GM23338 (cell line): ENCODE measurements around the gene TAF11. TPM values are rescaled to one million over a fixed set of nuclear protein-coding genes. Genes with fewer than 3 reads are reported as not detected.

Source experiments
- ATAC-seq: fragments of 200-7000 bp; cut with Tn5 transposase; 3 replicates; pipeline ENCODE4 v1.9.1; 2020
- DNase-seq: peaks from one replicate; pipeline ENCODE4 v3.0.0-alpha.2; 2015; ENCODE audit warnings: low spot score
- H2AFZ ChIP-seq: fragments of 200-600 bp; sonication (generic); 2 replicates; pipeline ENCODE4 v1.8.0; 2016; ENCODE audit warnings: antibody characterized with exemption, mild to moderate bottlenecking, moderate library complexity
- H3F3A ChIP-seq: fragments of 200-600 bp; sonication (generic); replicated peaks from 2 replicates; pipeline ENCODE4 v1.8.0; 2017; ENCODE audit warnings: antibody characterized with exemption, mixed run types, low read depth
- H3K27ac ChIP-seq: fragments of 200-600 bp; sonication (generic); 2 replicates; pipeline ENCODE4 v1.6.1; 2016; ENCODE audit warnings: low read depth
- H3K27me3 ChIP-seq: fragments of 200-600 bp; sonication (generic); 2 replicates; pipeline ENCODE4 v1.8.0; 2016; ENCODE audit warnings: mild to moderate bottlenecking, mixed run types, moderate library complexity; ENCODE audit not compliant: insufficient read depth
- H3K36me3 ChIP-seq: fragments of 200-600 bp; sonication (generic); 2 replicates; pipeline ENCODE4 v1.8.0; 2016; ENCODE audit warnings: mild to moderate bottlenecking; ENCODE audit not compliant: insufficient read depth
- H3K4me1 ChIP-seq: fragments of 200-600 bp; sonication (generic); 2 replicates; pipeline ENCODE4 v1.8.0; 2016; ENCODE audit warnings: mild to moderate bottlenecking, moderate library complexity; ENCODE audit not compliant: insufficient read depth
- H3K4me2 ChIP-seq: fragments of 200-600 bp; sonication (generic); 2 replicates; pipeline ENCODE4 v1.7.1; 2017; ENCODE audit warnings: mixed run types
- H3K4me3 ChIP-seq: fragments of 200-600 bp; sonication (generic); 2 replicates; pipeline ENCODE4 v1.6.1; 2016; ENCODE audit warnings: mixed run types
- H3K79me2 ChIP-seq: fragments of 200-600 bp; sonication (generic); replicated peaks from 2 replicates; pipeline ENCODE4 v1.8.0; 2017; ENCODE audit warnings: mild to moderate bottlenecking; ENCODE audit not compliant: insufficient read depth
- H3K9me2 ChIP-seq: fragments of 200-600 bp; sonication (generic); 2 replicates; pipeline ENCODE4 v1.8.0; 2017; ENCODE audit not compliant: insufficient read depth
- H4K20me1 ChIP-seq: fragments of 200-600 bp; sonication (generic); replicated peaks from 2 replicates; pipeline ENCODE4 v1.8.0; 2017; ENCODE audit warnings: mild to moderate bottlenecking; ENCODE audit not compliant: insufficient read depth
- H3K27ac Mint-ChIP-seq: 2 replicates; pipeline ENCODE4 v1.8.0; 2020; ENCODE audit warnings: inconsistent platforms, mild to moderate bottlenecking, moderate library complexity, mixed read lengths
- H3K27me3 Mint-ChIP-seq: 3 replicates; pipeline ENCODE4 v1.8.0; 2022; ENCODE audit warnings: low read depth, mild to moderate bottlenecking, moderate library complexity, mixed read lengths, inconsistent platforms; ENCODE audit not compliant: insufficient read depth, poor library complexity
- H3K36me3 Mint-ChIP-seq: 3 replicates; pipeline ENCODE4 v1.8.0; 2021; ENCODE audit warnings: low read depth, mild to moderate bottlenecking, inconsistent platforms, moderate library complexity, mixed read lengths
- H3K4me1 Mint-ChIP-seq: 3 replicates; pipeline ENCODE4 v1.8.0; 2020; ENCODE audit warnings: mild to moderate bottlenecking, inconsistent platforms, mixed read lengths
- H3K4me3 Mint-ChIP-seq: 3 replicates; pipeline ENCODE4 v1.8.0; 2021; ENCODE audit warnings: moderate library complexity, mild to moderate bottlenecking, inconsistent platforms, mixed read lengths
- H3K9me3 Mint-ChIP-seq: 3 replicates; pipeline ENCODE4 v1.8.0; 2020; ENCODE audit warnings: moderate library complexity, mild to moderate bottlenecking, inconsistent platforms, mixed read lengths
- CREB1 ChIP-seq: fragments of 250-450 bp; sonication (Bioruptor Pico); IDR thresholded peaks from 2 replicates; pipeline ENCODE4 v1.5.0; 2020; ENCODE audit warnings: low read depth, mild to moderate bottlenecking, moderate library complexity
- CTCF ChIP-seq, 2 experiments: fragments of 200-600 bp in 1 of 2; sonication (generic) in 1 of 2; conservative IDR thresholded peaks; 2 replicates each; pipeline versions ENCODE4 v1.5.1 to v1.6.1; 2016 to 2017; ENCODE audit warnings: antibody characterized with exemption in 2 of 2, low read depth in 2 of 2, mild to moderate bottlenecking in 2 of 2, moderate library complexity in 1 of 2
- ETS1 ChIP-seq: IDR thresholded peaks from 2 replicates; pipeline ENCODE4 v1.6.1; 2016; ENCODE audit warnings: antibody characterized with exemption
- EZH2 ChIP-seq: fragments of 200-600 bp; sonication (generic); IDR thresholded peaks from one replicate; pipeline ENCODE4 v1.8.0; 2017; ENCODE audit warnings: antibody characterized with exemption, mild to moderate bottlenecking, low read depth; ENCODE audit not compliant: unreplicated experiment
- EZH2phosphoT487 ChIP-seq: fragments of 200-600 bp; sonication (generic); IDR thresholded peaks from one replicate; pipeline ENCODE4 v1.8.1; 2018; ENCODE audit warnings: antibody characterized with exemption; ENCODE audit not compliant: unreplicated experiment
- JUNB ChIP-seq: IDR thresholded peaks from one replicate; pipeline ENCODE4 v1.6.1; 2016; ENCODE audit warnings: antibody characterized with exemption; ENCODE audit not compliant: unreplicated experiment
- NANOG ChIP-seq: IDR thresholded peaks from 2 replicates; pipeline ENCODE4 v1.6.1; 2016; ENCODE audit warnings: antibody characterized with exemption, borderline replicate concordance
- POLR2AphosphoS5 ChIP-seq: IDR thresholded peaks from 2 replicates; pipeline ENCODE4 v1.6.1; 2016; ENCODE audit warnings: antibody characterized with exemption, low read depth
- REST ChIP-seq: IDR thresholded peaks from one replicate; pipeline ENCODE4 v1.6.1; 2018; ENCODE audit warnings: antibody characterized with exemption; ENCODE audit not compliant: unreplicated experiment
- STAT1 ChIP-seq: IDR thresholded peaks from one replicate; pipeline ENCODE4 v1.6.1; 2016; ENCODE audit warnings: antibody characterized with exemption; ENCODE audit not compliant: unreplicated experiment
- ZNF114 ChIP-seq: fragments of 250-450 bp; sonication (Bioruptor Pico); IDR thresholded peaks from 2 replicates; pipeline ENCODE4 v1.5.0; 2020; ENCODE audit warnings: mild to moderate bottlenecking, moderate library complexity
- ZNF331 ChIP-seq: fragments of 250-450 bp; sonication (Bioruptor Pico); IDR thresholded peaks from 2 replicates; pipeline ENCODE4 v1.5.0; 2020; ENCODE audit warnings: low read depth, mild to moderate bottlenecking, moderate library complexity
- ZNF462 ChIP-seq: fragments of 250-450 bp; sonication (Bioruptor Pico); IDR thresholded peaks from 2 replicates; pipeline ENCODE4 v1.5.0; 2020; ENCODE audit warnings: mild to moderate bottlenecking, moderate library complexity
- polyA plus RNA-seq: library from polyadenylated mRNA; unstranded; fragments of >200 nt; fragmentation: Nextera tagmentation; extraction: Ambion mirVana; gene quantifications from 2 replicates; pipeline ENCODE4 v1.2.1, GENCODE V29; 2016
- total RNA-seq: library from RNA; depleted of rRNA; stranded (reverse); fragments of >200 nt; shearing (Covaris generic); gene quantifications from 2 replicates; pipeline ENCODE4 v1.2.3, GENCODE V29; 2014

The TAF11 gene
- total and polyA plus RNA-seq, 2 experiments from 2014 or later, result 51.1 to 65.3 TPM

- Histone ChIP-seq H3K27ac (no peak overlapping the region), H3K79me2 (peaks cover 66% of the 10 kb centered on the region), H3K4me2 (no peak overlapping the region), H3K4me1 (no peaks in the 10 kb centered on the region), H3K36me3 (no peaks in the 10 kb centered on the region), H3K27me3 (no peaks in the 10 kb centered on the region), H3F3A (no peaks in the 10 kb centered on the region), H3K9me2 (no peaks in the 10 kb centered on the region), H3K4me3 (no peak overlapping the region), H2AFZ (no peak overlapping the region), H4K20me1 (peaks cover 26% of the 10 kb centered on the region)
- no peak overlapping the region for H3K27ac Mint-ChIP-seq
- no peaks in the 10 kb centered on the region for H3K36me3 Mint-ChIP-seq
- ATAC-seq (no peak), DNase-seq (no peak)
- H3K4me1 Mint-ChIP-seq, result peaks cover 12% of the 10 kb centered on the region
- TF ChIP-seq CTCF (conservative IDR thresholded peaks at IDR 0.05; ENCODE audit: low read depth in 2 of 2) (no peak), JUNB (no peak), ETS1 (no peak), POLR2AphosphoS5 (no peak), STAT1 (no peak), EZH2 (no peak), ZNF331 (CRISPR knock-in tag) (no peak), EZH2phosphoT487 (no peak), REST (no peak), ZNF462 (CRISPR knock-in tag) (no peak), NANOG (no peak), ZNF114 (CRISPR knock-in tag) (no peak), CREB1 (CRISPR knock-in tag) (no peak)
- H3K9me3 Mint-ChIP-seq, result no peaks in the 10 kb centered on the region
- H3K27me3 Mint-ChIP-seq, result peaks cover 2% of the 10 kb centered on the region
- H3K4me3 Mint-ChIP-seq, result no peak overlapping the region
Observed at GRCh38 chr6:34914358-34914757, 26.5 kb upstream of the TAF11 start.
